HG03460 (cell line): ENCODE results near the gene CRYGN.

Source experiments
- ATAC-seq: cut with Tn5 transposase; IDR thresholded peaks from one replicate; pipeline ENCODE4 v1.9.1; 2021; ENCODE audit not compliant: unreplicated experiment

The CRYGN gene

GRCh38 chr7:151393031-151393977 lies 46.6 kb downstream of the CRYGN start:
- no peak for ATAC-seq

- ATAC-seq = no peak
Observed at GRCh38 chr7:151392426-151392825, 47.5 kb downstream of the CRYGN start.

GRCh38 chr7:151392002-151392401 lies 47.9 kb downstream of the CRYGN start:
- ATAC-seq = no peak

- ATAC-seq = no peak
Observed at GRCh38 chr7:151391358-151391730, 48.6 kb downstream of the CRYGN start.

- no peak for ATAC-seq
Observed at GRCh38 chr7:151390598-151391357, 49.2 kb downstream of the CRYGN start.

GRCh38 chr7:151389768-151390597 lies 50.0 kb downstream of the CRYGN start:
- ATAC-seq = no peak

GRCh38 chr7:151389096-151389767 lies 50.7 kb downstream of the CRYGN start:
- no peak for ATAC-seq

- no peak for ATAC-seq
Observed at GRCh38 chr7:151388430-151388829, 51.5 kb downstream of the CRYGN start.

- ATAC-seq = no peak
Observed at GRCh38 chr7:151388007-151388297, 52.0 kb downstream of the CRYGN start.

GRCh38 chr7:151387161-151388006 lies 52.6 kb downstream of the CRYGN start:
- no peak for ATAC-seq

GRCh38 chr7:151386301-151387160 lies 53.4 kb downstream of the CRYGN start:
- no peak for ATAC-seq

GRCh38 chr7:151385626-151386300 lies 54.2 kb downstream of the CRYGN start:
- ATAC-seq = no peak

- ATAC-seq = no peak
Observed at GRCh38 chr7:151384776-151385625, 54.9 kb downstream of the CRYGN start.

- ATAC-seq = no peak
Observed at GRCh38 chr7:151384352-151384697, 55.6 kb downstream of the CRYGN start.

GRCh38 chr7:151383638-151384351 lies 56.1 kb downstream of the CRYGN start:
- no peak for ATAC-seq

- no peak for ATAC-seq
Observed at GRCh38 chr7:151382079-151382885, 57.7 kb downstream of the CRYGN start.
